K562 (cell line): ENCODE measurements around the gene LSM8. TPM values are rescaled to one million over a fixed set of nuclear protein-coding genes. Genes with fewer than 3 reads are reported as not detected.

Source experiments
- MCM7 ChIP-seq, 2 experiments: fragments of 450-650 bp; IDR thresholded peaks; 2 replicates each; pipeline ENCODE4 v1.6.1; 2016 to 2018
- MGA ChIP-seq: fragments of 450-650 bp; IDR thresholded peaks from 2 replicates; pipeline ENCODE4 v1.6.1; 2016; ENCODE audit warnings: mild to moderate bottlenecking, moderate library complexity
- MTA1 ChIP-seq: fragments of 450-650 bp; IDR thresholded peaks from 2 replicates; pipeline ENCODE4 v1.6.1; 2017; ENCODE audit warnings: borderline replicate concordance
- MTA2 ChIP-seq: fragments of 450-650 bp; IDR thresholded peaks from 2 replicates; pipeline ENCODE4 v1.6.1; 2016; ENCODE audit warnings: low read depth
- RREB1 ChIP-seq: fragments of 250-450 bp; sonication (Bioruptor Pico); IDR thresholded peaks from 2 replicates; pipeline ENCODE4 v1.4.0; 2020
- THAP7 ChIP-seq: fragments of 250-450 bp; sonication (Bioruptor Pico); IDR thresholded peaks from 2 replicates; pipeline ENCODE4 v1.5.0; 2021
- ZFP30 ChIP-seq: fragments of 250-450 bp; sonication (Bioruptor Pico); IDR thresholded peaks from 2 replicates; pipeline ENCODE4 v1.8.0; 2022; ENCODE audit warnings: moderate library complexity, mild to moderate bottlenecking, inconsistent platforms, borderline replicate concordance
- polyA plus RNA-seq, 8 experiments: library from polyadenylated mRNA; depleted of rRNA in 4 of 8; stranded (reverse) in 5 of 8; unstranded in 3 of 8; fragments of >200 nt; fragmentation: Nextera tagmentation in 2 of 8; fragmentation: Illumina TruSeq in 1 of 8; extraction: Ambion mirVana in 2 of 8; extraction: Trizol in 1 of 8; gene quantifications; 2 replicates each; pipeline versions ENCODE4 v1.2.1 to v1.2.3, GENCODE V29; 2011 to 2014; ENCODE audit warnings: inconsistent platforms in 1 of 8, missing spikeins in 1 of 8
- total RNA-seq, 7 experiments: library from RNA; depleted of rRNA in 6 of 7; stranded (reverse); fragments of >200 nt in 6 of 7; fragmentation: Illumina TruSeq in 2 of 7; extraction: Trizol in 2 of 7; gene quantifications; 2 replicates each; pipeline versions ENCODE4 v1.2.1 to v1.2.3, GENCODE V29; 2011 to 2021; ENCODE audit warnings: low replicate concordance in 1 of 7
- TF ChIP-seq, protein P1 (sequence below): sonication (generic); formaldehyde crosslinking; IDR thresholded peaks from 2 replicates; pipeline ENCODE4 v1.8.1; 2023; ENCODE audit warnings: mild to moderate bottlenecking, missing genetic modification reagents

LSM8 gene
- total and polyA plus RNA-seq, 9 of the 15 experiments (the other 6 are each of a cell fraction or from before 2014, with no cell fraction given) = 81.5 to 340 (median 180) TPM

GRCh38 chr7:118183428-118183785 lies 557 bp upstream of the LSM8 start (continued):
- no peak for TF ChIP-seq RREB1 (CRISPR knock-in tag)
- no peak for TF ChIP-seq THAP7 (CRISPR knock-in tag)
- TF ChIP-seq, protein P1, sequence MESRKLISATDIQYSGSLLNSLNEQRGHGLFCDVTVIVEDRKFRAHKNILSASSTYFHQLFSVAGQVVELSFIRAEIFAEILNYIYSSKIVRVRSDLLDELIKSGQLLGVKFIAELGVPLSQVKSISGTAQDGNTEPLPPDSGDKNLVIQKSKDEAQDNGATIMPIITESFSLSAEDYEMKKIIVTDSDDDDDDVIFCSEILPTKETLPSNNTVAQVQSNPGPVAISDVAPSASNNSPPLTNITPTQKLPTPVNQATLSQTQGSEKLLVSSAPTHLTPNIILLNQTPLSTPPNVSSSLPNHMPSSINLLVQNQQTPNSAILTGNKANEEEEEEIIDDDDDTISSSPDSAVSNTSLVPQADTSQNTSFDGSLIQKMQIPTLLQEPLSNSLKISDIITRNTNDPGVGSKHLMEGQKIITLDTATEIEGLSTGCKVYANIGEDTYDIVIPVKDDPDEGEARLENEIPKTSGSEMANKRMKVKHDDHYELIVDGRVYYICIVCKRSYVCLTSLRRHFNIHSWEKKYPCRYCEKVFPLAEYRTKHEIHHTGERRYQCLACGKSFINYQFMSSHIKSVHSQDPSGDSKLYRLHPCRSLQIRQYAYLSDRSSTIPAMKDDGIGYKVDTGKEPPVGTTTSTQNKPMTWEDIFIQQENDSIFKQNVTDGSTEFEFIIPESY (CRISPR knock-in tag) = no peak
- peak; percentile 19; the same call in 1 of the 2 replicates for TF ChIP-seq MGA
- no peak for TF ChIP-seq ZFP30
- no peak for TF ChIP-seq MTA1
- no peak for TF ChIP-seq MTA2
- no peak for TF ChIP-seq MCM7 (IDR thresholded peaks at IDR 0.05)
